ENCODE data around the gene TMEM120B.

TMEM120B gene

DNA sequence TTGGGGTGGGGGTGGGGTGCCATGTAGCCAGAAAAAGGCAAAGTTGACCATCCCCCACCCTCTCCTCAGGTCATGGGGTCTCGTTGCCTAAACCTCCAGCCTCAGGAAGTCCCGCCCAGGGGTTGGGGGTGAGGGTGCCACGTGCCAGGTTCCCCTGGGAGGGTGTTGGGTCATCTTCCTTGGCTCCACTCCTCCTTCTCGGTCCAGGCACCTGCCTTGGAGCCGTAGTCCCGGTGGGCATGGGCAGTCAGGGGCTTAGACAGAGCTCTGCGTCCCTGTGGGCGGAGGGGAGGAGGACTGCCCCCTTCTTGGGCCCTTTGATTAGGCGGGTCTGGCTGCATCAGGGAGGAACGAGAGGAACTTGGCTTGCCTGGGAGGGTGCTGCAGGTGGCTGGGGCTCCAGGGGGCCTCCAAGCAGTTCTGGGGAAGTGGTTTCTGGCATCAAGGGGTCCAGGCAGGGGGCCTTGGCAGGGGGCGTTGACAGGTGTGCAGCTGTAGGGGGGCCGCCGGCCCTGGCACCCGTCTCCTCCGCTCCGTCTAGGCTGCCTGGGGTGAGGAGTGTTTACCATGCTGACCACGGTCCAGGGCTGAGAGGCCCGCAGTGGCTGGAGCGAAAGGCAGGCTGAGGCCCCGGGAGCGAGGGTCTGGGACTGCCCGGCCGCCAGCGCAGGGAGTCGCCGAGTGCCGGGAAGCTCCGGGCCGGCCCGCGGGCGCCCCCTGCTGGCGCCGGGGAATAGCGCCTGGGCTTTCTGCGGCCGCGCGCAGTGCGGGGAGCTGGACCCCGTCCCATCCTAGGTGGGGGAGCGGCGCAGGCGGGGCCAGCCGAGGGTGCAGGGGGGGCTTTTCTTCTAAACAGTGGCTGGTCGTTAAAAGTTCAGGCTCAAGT, 99.1 kb downstream of the TMEM120B start (continued):
- TF ChIP-seq, protein P1, sequence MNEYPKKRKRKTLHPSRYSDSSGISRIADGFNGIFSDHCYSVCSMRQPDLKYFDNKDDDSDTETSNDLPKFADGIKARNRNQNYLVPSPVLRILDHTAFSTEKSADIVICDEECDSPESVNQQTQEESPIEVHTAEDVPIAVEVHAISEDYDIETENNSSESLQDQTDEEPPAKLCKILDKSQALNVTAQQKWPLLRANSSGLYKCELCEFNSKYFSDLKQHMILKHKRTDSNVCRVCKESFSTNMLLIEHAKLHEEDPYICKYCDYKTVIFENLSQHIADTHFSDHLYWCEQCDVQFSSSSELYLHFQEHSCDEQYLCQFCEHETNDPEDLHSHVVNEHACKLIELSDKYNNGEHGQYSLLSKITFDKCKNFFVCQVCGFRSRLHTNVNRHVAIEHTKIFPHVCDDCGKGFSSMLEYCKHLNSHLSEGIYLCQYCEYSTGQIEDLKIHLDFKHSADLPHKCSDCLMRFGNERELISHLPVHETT (tag by site-specific recombination; IDR thresholded peaks at IDR 0.05): no peak
- TF ChIP-seq ZNF677 (tag by site-specific recombination; IDR thresholded peaks at IDR 0.05) (no peak), ZNF274 (IDR thresholded peaks at IDR 0.05; ENCODE audit: low read length) (no peak), ZNF274 (tag by site-specific recombination; IDR thresholded peaks at IDR 0.05; ENCODE audit: borderline replicate concordance) (no peak), GLIS2 (tag by site-specific recombination; IDR thresholded peaks at IDR 0.05) (peak; percentile 99), ZNF423 (tag by site-specific recombination; IDR thresholded peaks at IDR 0.05) (peak; percentile 89), ZBTB8A (tag by site-specific recombination; IDR thresholded peaks at IDR 0.05) (no peak; the same call in 1 of the 2 replicates), ZNF776 (tag by site-specific recombination; IDR thresholded peaks at IDR 0.05; ENCODE audit: borderline replicate concordance) (no peak), RBAK (tag by site-specific recombination; IDR thresholded peaks at IDR 0.05) (no peak), MEIS1 (CRISPR knock-in tag; IDR thresholded peaks at IDR 0.05; ENCODE audit: borderline replicate concordance) (no peak), ZFP69B (tag by site-specific recombination; IDR thresholded peaks at IDR 0.05) (no peak; the same call in 1 of the 2 replicates), ZNF174 (tag by site-specific recombination; IDR thresholded peaks at IDR 0.05) (no peak), ZNF585B (tag by site-specific recombination; IDR thresholded peaks at IDR 0.05) (no peak), GLIS1 (tag by site-specific recombination; IDR thresholded peaks at IDR 0.05) (peak; percentile 100), IKZF3 (tag by site-specific recombination; IDR thresholded peaks at IDR 0.05) (peak; percentile 85), EGR2 (tag by site-specific recombination; IDR thresholded peaks at IDR 0.05; ENCODE audit: low read depth) (peak; percentile 56; the same call in 1 of the 2 replicates), ZNF544 (tag by site-specific recombination; IDR thresholded peaks at IDR 0.05) (no peak), ZNF792 (tag by site-specific recombination; IDR thresholded peaks at IDR 0.05) (no peak), ZNF596 (tag by site-specific recombination; IDR thresholded peaks at IDR 0.05) (peak; percentile 11; the same call in 1 of the 2 replicates)
- TF ChIP-seq, protein P2, sequence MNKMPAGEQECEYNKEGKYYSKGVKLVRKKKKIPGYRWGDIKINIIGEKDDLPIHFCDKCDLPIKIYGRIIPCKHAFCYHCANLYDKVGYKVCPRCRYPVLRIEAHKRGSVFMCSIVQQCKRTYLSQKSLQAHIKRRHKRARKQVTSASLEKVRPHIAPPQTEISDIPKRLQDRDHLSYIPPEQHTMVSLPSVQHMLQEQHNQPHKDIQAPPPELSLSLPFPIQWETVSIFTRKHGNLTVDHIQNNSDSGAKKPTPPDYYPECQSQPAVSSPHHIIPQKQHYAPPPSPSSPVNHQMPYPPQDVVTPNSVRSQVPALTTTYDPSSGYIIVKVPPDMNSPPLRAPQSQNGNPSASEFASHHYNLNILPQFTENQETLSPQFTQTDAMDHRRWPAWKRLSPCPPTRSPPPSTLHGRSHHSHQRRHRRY (tag by site-specific recombination; IDR thresholded peaks at IDR 0.05): no peak
- TF ChIP-seq, protein P3, sequence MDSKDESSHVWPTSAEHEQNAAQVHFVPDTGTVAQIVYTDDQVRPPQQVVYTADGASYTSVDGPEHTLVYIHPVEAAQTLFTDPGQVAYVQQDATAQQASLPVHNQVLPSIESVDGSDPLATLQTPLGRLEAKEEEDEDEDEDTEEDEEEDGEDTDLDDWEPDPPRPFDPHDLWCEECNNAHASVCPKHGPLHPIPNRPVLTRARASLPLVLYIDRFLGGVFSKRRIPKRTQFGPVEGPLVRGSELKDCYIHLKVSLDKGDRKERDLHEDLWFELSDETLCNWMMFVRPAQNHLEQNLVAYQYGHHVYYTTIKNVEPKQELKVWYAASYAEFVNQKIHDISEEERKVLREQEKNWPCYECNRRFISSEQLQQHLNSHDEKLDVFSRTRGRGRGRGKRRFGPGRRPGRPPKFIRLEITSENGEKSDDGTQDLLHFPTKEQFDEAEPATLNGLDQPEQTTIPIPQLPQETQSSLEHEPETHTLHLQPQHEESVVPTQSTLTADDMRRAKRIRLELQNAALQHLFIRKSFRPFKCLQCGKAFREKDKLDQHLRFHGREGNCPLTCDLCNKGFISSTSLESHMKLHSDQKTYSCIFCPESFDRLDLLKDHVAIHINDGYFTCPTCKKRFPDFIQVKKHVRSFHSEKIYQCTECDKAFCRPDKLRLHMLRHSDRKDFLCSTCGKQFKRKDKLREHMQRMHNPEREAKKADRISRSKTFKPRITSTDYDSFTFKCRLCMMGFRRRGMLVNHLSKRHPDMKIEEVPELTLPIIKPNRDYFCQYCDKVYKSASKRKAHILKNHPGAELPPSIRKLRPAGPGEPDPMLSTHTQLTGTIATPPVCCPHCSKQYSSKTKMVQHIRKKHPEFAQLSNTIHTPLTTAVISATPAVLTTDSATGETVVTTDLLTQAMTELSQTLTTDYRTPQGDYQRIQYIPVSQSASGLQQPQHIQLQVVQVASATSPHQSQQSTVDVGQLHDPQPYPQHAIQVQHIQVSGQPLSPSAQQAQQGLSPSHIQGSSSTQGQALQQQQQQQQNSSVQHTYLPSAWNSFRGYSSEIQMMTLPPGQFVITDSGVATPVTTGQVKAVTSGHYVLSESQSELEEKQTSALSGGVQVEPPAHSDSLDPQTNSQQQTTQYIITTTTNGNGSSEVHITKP (tag by site-specific recombination; IDR thresholded peaks at IDR 0.05): no peak; the same call in none of the 2 replicates
- TF ChIP-seq, protein P4, sequence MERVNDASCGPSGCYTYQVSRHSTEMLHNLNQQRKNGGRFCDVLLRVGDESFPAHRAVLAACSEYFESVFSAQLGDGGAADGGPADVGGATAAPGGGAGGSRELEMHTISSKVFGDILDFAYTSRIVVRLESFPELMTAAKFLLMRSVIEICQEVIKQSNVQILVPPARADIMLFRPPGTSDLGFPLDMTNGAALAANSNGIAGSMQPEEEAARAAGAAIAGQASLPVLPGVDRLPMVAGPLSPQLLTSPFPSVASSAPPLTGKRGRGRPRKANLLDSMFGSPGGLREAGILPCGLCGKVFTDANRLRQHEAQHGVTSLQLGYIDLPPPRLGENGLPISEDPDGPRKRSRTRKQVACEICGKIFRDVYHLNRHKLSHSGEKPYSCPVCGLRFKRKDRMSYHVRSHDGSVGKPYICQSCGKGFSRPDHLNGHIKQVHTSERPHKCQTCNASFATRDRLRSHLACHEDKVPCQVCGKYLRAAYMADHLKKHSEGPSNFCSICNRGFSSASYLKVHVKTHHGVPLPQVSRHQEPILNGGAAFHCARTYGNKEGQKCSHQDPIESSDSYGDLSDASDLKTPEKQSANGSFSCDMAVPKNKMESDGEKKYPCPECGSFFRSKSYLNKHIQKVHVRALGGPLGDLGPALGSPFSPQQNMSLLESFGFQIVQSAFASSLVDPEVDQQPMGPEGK (tag by site-specific recombination; IDR thresholded peaks at IDR 0.05): peak; percentile 51
- TF ChIP-seq, protein P5, sequence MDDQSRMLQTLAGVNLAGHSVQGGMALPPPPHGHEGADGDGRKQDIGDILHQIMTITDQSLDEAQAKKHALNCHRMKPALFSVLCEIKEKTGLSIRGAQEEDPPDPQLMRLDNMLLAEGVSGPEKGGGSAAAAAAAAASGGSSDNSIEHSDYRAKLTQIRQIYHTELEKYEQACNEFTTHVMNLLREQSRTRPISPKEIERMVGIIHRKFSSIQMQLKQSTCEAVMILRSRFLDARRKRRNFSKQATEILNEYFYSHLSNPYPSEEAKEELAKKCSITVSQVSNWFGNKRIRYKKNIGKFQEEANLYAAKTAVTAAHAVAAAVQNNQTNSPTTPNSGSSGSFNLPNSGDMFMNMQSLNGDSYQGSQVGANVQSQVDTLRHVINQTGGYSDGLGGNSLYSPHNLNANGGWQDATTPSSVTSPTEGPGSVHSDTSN (CRISPR knock-in tag; IDR thresholded peaks at IDR 0.05): no peak
- TF ChIP-seq, protein P6, sequence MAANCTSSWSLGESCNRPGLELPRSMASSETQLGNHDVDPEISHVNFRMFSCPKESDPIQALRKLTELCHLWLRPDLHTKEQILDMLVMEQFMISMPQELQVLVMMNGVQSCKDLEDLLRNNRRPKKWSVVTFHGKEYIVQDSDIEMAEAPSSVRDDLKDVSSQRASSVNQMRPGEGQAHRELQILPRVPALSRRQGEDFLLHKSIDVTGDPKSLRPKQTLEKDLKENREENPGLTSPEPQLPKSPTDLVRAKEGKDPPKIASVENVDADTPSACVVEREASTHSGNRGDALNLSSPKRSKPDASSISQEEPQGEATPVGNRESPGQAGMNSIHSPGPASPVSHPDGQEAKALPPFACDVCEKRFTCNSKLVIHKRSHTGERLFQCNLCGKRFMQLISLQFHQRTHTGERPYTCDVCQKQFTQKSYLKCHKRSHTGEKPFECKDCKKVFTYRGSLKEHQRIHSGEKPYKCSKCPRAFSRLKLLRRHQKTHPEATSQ (tag by site-specific recombination; IDR thresholded peaks at IDR 0.05): no peak
- TF ChIP-seq, protein P7, sequence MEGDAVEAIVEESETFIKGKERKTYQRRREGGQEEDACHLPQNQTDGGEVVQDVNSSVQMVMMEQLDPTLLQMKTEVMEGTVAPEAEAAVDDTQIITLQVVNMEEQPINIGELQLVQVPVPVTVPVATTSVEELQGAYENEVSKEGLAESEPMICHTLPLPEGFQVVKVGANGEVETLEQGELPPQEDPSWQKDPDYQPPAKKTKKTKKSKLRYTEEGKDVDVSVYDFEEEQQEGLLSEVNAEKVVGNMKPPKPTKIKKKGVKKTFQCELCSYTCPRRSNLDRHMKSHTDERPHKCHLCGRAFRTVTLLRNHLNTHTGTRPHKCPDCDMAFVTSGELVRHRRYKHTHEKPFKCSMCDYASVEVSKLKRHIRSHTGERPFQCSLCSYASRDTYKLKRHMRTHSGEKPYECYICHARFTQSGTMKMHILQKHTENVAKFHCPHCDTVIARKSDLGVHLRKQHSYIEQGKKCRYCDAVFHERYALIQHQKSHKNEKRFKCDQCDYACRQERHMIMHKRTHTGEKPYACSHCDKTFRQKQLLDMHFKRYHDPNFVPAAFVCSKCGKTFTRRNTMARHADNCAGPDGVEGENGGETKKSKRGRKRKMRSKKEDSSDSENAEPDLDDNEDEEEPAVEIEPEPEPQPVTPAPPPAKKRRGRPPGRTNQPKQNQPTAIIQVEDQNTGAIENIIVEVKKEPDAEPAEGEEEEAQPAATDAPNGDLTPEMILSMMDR (tag by site-specific recombination; IDR thresholded peaks at IDR 0.05): peak; percentile 55

All from HEK293 (cell line).